Panc1 (cell line): ENCODE data around the gene LRP5. TPM values are rescaled to one million over a fixed set of nuclear protein-coding genes. Genes with fewer than 3 reads are reported as not detected.

Experiments
- ATAC-seq: fragments of 200-7000 bp; cut with Tn5 transposase; 2 replicates; pipeline ENCODE4 v1.9.1; 2020; ENCODE audit warnings: mild to moderate bottlenecking, moderate library complexity
- BruUV-seq: library from RNA; stranded (reverse); fragments of 400-500 nt; replicated peaks from 2 replicates; lab custom pipeline; 2021; lab: Mats Ljungman, UMichigan
- CTCF ChIA-PET: fragments of 300-600 bp; sonication (Branson Sonifier 250); formaldehyde crosslinking; loops from one replicate; lab custom pipeline; 2022; ENCODE audit warnings: antibody characterized with exemption; lab: Charles Lee
- POLR2A ChIA-PET: fragments of 300-600 bp; sonication (Branson Sonifier 250); formaldehyde crosslinking; loops from one replicate; lab custom pipeline; 2022; ENCODE audit warnings: antibody characterized with exemption; lab: Charles Lee
- DNase-seq: peaks from one replicate; pipeline ENCODE4 v3.0.0-alpha.2; 2010; ENCODE audit warnings: low read depth, low spot score
- H3K27ac ChIP-seq: 2 replicates; pipeline ENCODE4 v1.5.1; 2011; ENCODE audit warnings: mild to moderate bottlenecking, low read length, inconsistent platforms
- H3K27me3 ChIP-seq: fragments of 200-500 bp; sonication (Bioruptor generic); 2 replicates; pipeline ENCODE4 v1.6.0; 2014; ENCODE audit warnings: low read length, inconsistent platforms; ENCODE audit not compliant: control insufficient read depth, insufficient read depth
- H3K36me3 ChIP-seq: fragments of 200-500 bp; sonication (Bioruptor generic); 2 replicates; pipeline ENCODE4 v1.5.1; 2014; ENCODE audit warnings: inconsistent platforms, mild to moderate bottlenecking, low read length, moderate library complexity; ENCODE audit not compliant: control insufficient read depth, insufficient read depth
- H3K4me1 ChIP-seq: 2 replicates; pipeline ENCODE4 v1.5.1; 2011; ENCODE audit warnings: inconsistent platforms, mild to moderate bottlenecking, low read length, moderate library complexity; ENCODE audit not compliant: control insufficient read depth, insufficient read depth
- H3K4me3 ChIP-seq, 2 experiments: 2 replicates each; pipeline ENCODE4 v1.5.1; 2011 to 2012; ENCODE audit warnings: low read depth in 2 of 2, low read length in 2 of 2, mild to moderate bottlenecking in 2 of 2, inconsistent platforms in 1 of 2, moderate library complexity in 1 of 2
- H3K9me3 ChIP-seq: fragments of 200-500 bp; sonication (Bioruptor generic); 2 replicates; pipeline ENCODE4 v1.5.1; 2014; ENCODE audit warnings: low read depth, mild to moderate bottlenecking, inconsistent platforms, low read length, moderate library complexity; ENCODE audit not compliant: control insufficient read depth, insufficient read depth
- POLR2AphosphoS5 ChIP-seq: IDR thresholded peaks from 2 replicates; pipeline ENCODE4 v1.6.1; 2012; ENCODE audit warnings: mild to moderate bottlenecking, low read depth, low read length, moderate library complexity
- REST ChIP-seq, 2 experiments: IDR thresholded peaks; 2 replicates each; pipeline ENCODE4 v1.6.1; 2011 to 2012; ENCODE audit warnings: low read depth in 2 of 2, control low read depth in 1 of 2, low read length in 1 of 2, mild to moderate bottlenecking in 1 of 2, moderate library complexity in 1 of 2; ENCODE audit not compliant: insufficient read depth in 1 of 2
- SIN3A ChIP-seq: IDR thresholded peaks from 2 replicates; pipeline ENCODE4 v1.6.1; 2012; ENCODE audit warnings: low read depth, mild to moderate bottlenecking, low read length, moderate library complexity, borderline replicate concordance; ENCODE audit not compliant: insufficient read depth
- TCF7L2 ChIP-seq: IDR thresholded peaks from 2 replicates; pipeline ENCODE4 v1.6.1; 2011; ENCODE audit warnings: mild to moderate bottlenecking, low read depth, low read length, inconsistent platforms
- in situ Hi-C: cut with HindIII; loops from 2 replicates; pipeline ENCODE4 v1.10.0; 2016; ENCODE audit warnings: low sequenced_read_pairs, low pct_unique_long_range_greater_than_20kb
- intact Hi-C: fragments of 100-400 bp; cut with micrococcal nuclease; formaldehyde crosslinking; loops from one replicate; pipeline ENCODE4 v1.10.0; 2022; ENCODE audit not compliant: unreplicated experiment
- total RNA-seq: library from RNA; stranded (reverse); gene quantifications from one replicate; pipeline ENCODE4 v1.2.1, GENCODE V29; 2021; ENCODE audit not compliant: unreplicated experiment
- TF ChIP-seq, protein P1 (sequence below): fragments of 450-650 bp; IDR thresholded peaks from 2 replicates; pipeline ENCODE4 v1.5.1; 2017; ENCODE audit warnings: mild to moderate bottlenecking

The LRP5 gene
- total RNA-seq, 1 experiment from 2014 or later: 171 TPM

DNA sequence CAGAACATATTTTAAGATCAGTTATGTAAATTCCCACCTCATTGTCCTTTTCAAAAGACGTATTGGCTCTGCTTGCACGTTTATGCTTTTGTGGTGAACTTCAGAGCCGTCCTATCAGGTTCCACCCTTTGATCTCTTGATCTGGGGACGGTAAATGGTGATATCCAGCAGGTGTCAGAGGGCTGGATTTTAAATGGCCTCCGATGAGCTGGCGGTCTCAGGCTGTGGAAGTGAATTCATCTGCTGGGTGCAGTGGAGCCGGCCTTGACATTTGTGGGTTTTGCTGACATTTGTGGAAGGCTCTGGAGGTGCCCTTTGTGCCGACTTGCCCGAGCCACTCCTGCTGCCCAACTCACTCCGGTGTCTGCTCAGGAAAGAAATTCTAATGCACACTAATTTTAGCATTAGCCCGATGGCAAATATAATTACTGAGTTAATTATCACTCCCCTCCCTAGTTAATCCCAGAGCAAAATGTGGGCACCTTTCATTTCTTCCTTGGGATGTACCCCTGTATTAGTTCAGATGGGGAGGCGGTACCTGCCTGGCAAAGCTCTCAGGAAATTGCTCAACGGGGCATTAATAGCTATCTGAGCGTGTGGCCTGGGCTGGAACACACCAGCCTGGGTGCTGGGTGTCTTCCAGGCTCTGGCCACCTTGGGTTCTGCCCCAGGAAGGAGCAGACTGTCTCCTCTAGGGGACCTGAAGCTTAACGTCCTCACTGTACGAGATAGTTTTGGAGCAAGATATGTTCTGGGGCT, 9.1 kb downstream of the LRP5 start:
- DNase-seq: no peak
- 0 out of 2 replicates have a peak, but pooled peaks have one; percentile 6 for ATAC-seq
- ChIA-PET POLR2A (no interaction called here), CTCF (no interaction called here)
- TF ChIP-seq SIN3A: no peak
- peak; percentile 76 for TF ChIP-seq TCF7L2
- H3K27me3 ChIP-seq: no peaks in the 10 kb centered on the region
- H3K4me1 ChIP-seq: peaks cover 65% of the 10 kb centered on the region
- no peaks in the 10 kb centered on the region for H3K9me3 ChIP-seq
- in situ Hi-C loops (no loop called here), intact Hi-C loops (no loop called here)
- peak overlapping the region; percentile 78 for H3K27ac ChIP-seq
- no peak overlapping the region for H3K4me3 ChIP-seq
- H3K36me3 ChIP-seq: no peaks in the 10 kb centered on the region
- TSS peak; percentile 34 for BruUV-seq

DNA sequence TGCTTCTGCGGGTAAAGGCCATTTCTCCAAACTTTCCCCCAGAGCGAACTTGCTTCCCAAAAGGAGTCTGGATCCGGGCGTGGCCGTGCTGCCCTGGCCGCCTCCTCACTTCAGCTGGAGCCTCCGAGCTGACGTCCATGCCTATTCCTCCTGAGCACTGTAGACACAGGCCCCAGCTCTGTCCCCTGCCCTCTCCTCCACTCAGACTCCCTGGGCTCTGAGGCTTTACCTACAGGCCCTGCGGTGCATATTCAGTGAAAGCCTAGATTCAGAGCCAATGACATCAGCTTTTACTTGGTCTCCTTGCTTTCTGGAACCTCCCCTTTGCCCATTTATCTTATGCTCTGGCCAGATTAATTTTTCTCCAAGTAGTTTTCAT, 9.7 kb downstream of the LRP5 start:
- ATAC-seq (peak; percentile 17; the same call in 1 of the 2 replicates), DNase-seq (no peak)
- H3K27me3 ChIP-seq: no peaks in the 10 kb centered on the region
- no peaks in the 10 kb centered on the region for H3K9me3 ChIP-seq
- no peaks in the 10 kb centered on the region for H3K36me3 ChIP-seq
- peak overlapping the region; percentile 78 for H3K27ac ChIP-seq
- peaks cover 65% of the 10 kb centered on the region for H3K4me1 ChIP-seq
- TF ChIP-seq POLR2AphosphoS5 (no peak), TCF7L2 (no peak), REST (IDR thresholded peaks at IDR 0.05; ENCODE audit: insufficient read depth in 1 of 2, low read depth in 2 of 2, low read length in 1 of 2) (no peak), SIN3A (no peak)
- TF ChIP-seq, protein P1, sequence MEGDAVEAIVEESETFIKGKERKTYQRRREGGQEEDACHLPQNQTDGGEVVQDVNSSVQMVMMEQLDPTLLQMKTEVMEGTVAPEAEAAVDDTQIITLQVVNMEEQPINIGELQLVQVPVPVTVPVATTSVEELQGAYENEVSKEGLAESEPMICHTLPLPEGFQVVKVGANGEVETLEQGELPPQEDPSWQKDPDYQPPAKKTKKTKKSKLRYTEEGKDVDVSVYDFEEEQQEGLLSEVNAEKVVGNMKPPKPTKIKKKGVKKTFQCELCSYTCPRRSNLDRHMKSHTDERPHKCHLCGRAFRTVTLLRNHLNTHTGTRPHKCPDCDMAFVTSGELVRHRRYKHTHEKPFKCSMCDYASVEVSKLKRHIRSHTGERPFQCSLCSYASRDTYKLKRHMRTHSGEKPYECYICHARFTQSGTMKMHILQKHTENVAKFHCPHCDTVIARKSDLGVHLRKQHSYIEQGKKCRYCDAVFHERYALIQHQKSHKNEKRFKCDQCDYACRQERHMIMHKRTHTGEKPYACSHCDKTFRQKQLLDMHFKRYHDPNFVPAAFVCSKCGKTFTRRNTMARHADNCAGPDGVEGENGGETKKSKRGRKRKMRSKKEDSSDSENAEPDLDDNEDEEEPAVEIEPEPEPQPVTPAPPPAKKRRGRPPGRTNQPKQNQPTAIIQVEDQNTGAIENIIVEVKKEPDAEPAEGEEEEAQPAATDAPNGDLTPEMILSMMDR: no peak
- POLR2A ChIA-PET: no interaction called here
- in situ Hi-C loops: no loop called here
- CTCF ChIA-PET: no interaction called here
- no TSS peak for BruUV-seq
- intact Hi-C loops: no loop called here
- H3K4me3 ChIP-seq: no peak overlapping the region

GRCh38 chr11:68324241-68324640, 11.8 kb downstream of the LRP5 start:
- no peak for ATAC-seq
- Histone ChIP-seq H3K4me3 (no peak overlapping the region), H3K36me3 (no peaks in the 10 kb centered on the region), H3K27me3 (no peaks in the 10 kb centered on the region), H3K27ac (peak overlapping the region; percentile 52), H3K4me1 (peaks cover 73% of the 10 kb centered on the region), H3K9me3 (no peaks in the 10 kb centered on the region)
- POLR2A ChIA-PET: interaction anchor here (0.6 kb wide), 1 partner anchor 85 kb away, joined by 3 read pairs; no protein-coding TSS in a partner anchor
- in situ Hi-C loops (no loop called here), intact Hi-C loops (no loop called here)
- TF ChIP-seq TCF7L2 (no peak), SIN3A (no peak), REST (IDR thresholded peaks at IDR 0.05; ENCODE audit: insufficient read depth in 1 of 2, low read depth in 2 of 2, low read length in 1 of 2) (no peak), POLR2AphosphoS5 (no peak)
- TF ChIP-seq, protein P1: no peak
- BruUV-seq: no TSS peak
- DNase-seq: no peak
- CTCF ChIA-PET: no interaction called here
